PC-3 (cell line): ENCODE measurements around the gene RGS3. TPM values are rescaled to one million over a fixed set of nuclear protein-coding genes. Genes with fewer than 3 reads are reported as not detected.

Source experiments
- ATAC-seq: fragments of 200-7000 bp; cut with Tn5 transposase; 2 replicates; pipeline ENCODE4 v1.9.1; 2020; ENCODE audit warnings: mild to moderate bottlenecking, moderate library complexity
- BruUV-seq: library from RNA; stranded (reverse); fragments of 400-500 nt; replicated peaks from 2 replicates; lab custom pipeline; 2021; lab: Mats Ljungman, UMichigan
- CTCF ChIA-PET: fragments of 300-600 bp; sonication (Branson Sonifier 250); formaldehyde crosslinking; loops from one replicate; lab custom pipeline; 2022; ENCODE audit warnings: antibody characterized with exemption; lab: Charles Lee
- POLR2A ChIA-PET: fragments of 300-600 bp; sonication (Branson Sonifier 250); formaldehyde crosslinking; loops from one replicate; lab custom pipeline; 2022; ENCODE audit warnings: antibody characterized with exemption; ENCODE audit not compliant: unreplicated experiment; lab: Charles Lee
- DNase-seq: peaks from one replicate; pipeline ENCODE4 v3.0.0-alpha.2; 2015
- H2AFZ ChIP-seq: fragments of 300-600 bp; sonication (generic); 2 replicates; pipeline ENCODE4 v1.6.0; 2016; ENCODE audit warnings: antibody characterized with exemption, low read length
- H3F3A ChIP-seq: fragments of 300-600 bp; sonication (generic); one replicate; pipeline ENCODE4 v1.6.0; 2017; ENCODE audit warnings: antibody characterized with exemption, low read length, control low read depth, mild to moderate bottlenecking; ENCODE audit not compliant: unreplicated experiment
- H3K27ac ChIP-seq: fragments of 300-600 bp; sonication (generic); 2 replicates; pipeline ENCODE4 v1.5.1; 2016; ENCODE audit warnings: mild to moderate bottlenecking, low read length
- H3K27me3 ChIP-seq: fragments of 300-600 bp; sonication (generic); 2 replicates; pipeline ENCODE4 v1.6.1; 2016; ENCODE audit warnings: low read length, mixed read lengths
- H3K36me3 ChIP-seq: fragments of 300-600 bp; sonication (generic); 2 replicates; pipeline ENCODE4 v1.6.1; 2016; ENCODE audit warnings: low read depth, mixed run types, low read length, mixed read lengths
- H3K4me1 ChIP-seq: fragments of 300-600 bp; sonication (generic); 2 replicates; pipeline ENCODE4 v1.5.1; 2016; ENCODE audit warnings: low read length; ENCODE audit not compliant: insufficient read depth
- H3K4me2 ChIP-seq: fragments of 300-600 bp; sonication (generic); 2 replicates; pipeline ENCODE4 v1.6.0; 2016; ENCODE audit warnings: low read length
- H3K4me3 ChIP-seq: fragments of 300-600 bp; sonication (generic); 2 replicates; pipeline ENCODE4 v1.5.1; 2016; ENCODE audit warnings: mild to moderate bottlenecking, low read length, mixed read lengths
- H3K79me2 ChIP-seq: fragments of 300-600 bp; sonication (generic); 2 replicates; pipeline ENCODE4 v1.6.1; 2017; ENCODE audit warnings: low read length, mixed read lengths
- H3K9ac ChIP-seq: fragments of 300-600 bp; sonication (generic); 2 replicates; pipeline ENCODE4 v1.6.0; 2016; ENCODE audit warnings: mild to moderate bottlenecking, low read length
- H3K9me2 ChIP-seq: fragments of 300-600 bp; sonication (generic); replicated peaks from 2 replicates; pipeline ENCODE4 v1.6.1; 2016; ENCODE audit warnings: mixed run types, low read length, mixed read lengths
- H3K9me3 ChIP-seq: fragments of 300-600 bp; sonication (generic); 2 replicates; pipeline ENCODE4 v1.6.1; 2016; ENCODE audit warnings: low read length, mixed read lengths
- H4K20me1 ChIP-seq: fragments of 300-600 bp; sonication (generic); 2 replicates; pipeline ENCODE4 v1.6.1; 2016; ENCODE audit warnings: low read length, mixed read lengths
- CTCF ChIP-seq: fragments of 300-600 bp; sonication (generic); conservative IDR thresholded peaks from 2 replicates; pipeline ENCODE4 v1.5.1; 2017; ENCODE audit warnings: antibody characterized with exemption, low read depth, mild to moderate bottlenecking, low read length
- EZH2 ChIP-seq: fragments of 300-600 bp; sonication (generic); IDR thresholded peaks from one replicate; pipeline ENCODE4 v1.6.1; 2017; ENCODE audit warnings: antibody characterized with exemption, mild to moderate bottlenecking, low read length; ENCODE audit not compliant: unreplicated experiment
- EZH2phosphoT487 ChIP-seq: fragments of 300-600 bp; sonication (generic); IDR thresholded peaks from 2 replicates; pipeline ENCODE4 v1.6.1; 2018; ENCODE audit warnings: mild to moderate bottlenecking, antibody characterized with exemption, low read length, borderline replicate concordance
- intact Hi-C: fragments of 100-400 bp; cut with micrococcal nuclease; formaldehyde crosslinking; loops from 2 replicates; pipeline ENCODE4 v1.9.0; 2023
- total RNA-seq: library from RNA; depleted of rRNA; stranded (reverse); fragments of >200 nt; gene quantifications from 2 replicates; pipeline ENCODE4 v1.2.3, GENCODE V29; 2014

RGS3 gene
- total RNA-seq, 1 experiment from 2014 or later, result 26.3 TPM

- ChIA-PET POLR2A (no interaction called here), CTCF (no interaction called here)
- intact Hi-C loops, result no loop called here
- TF ChIP-seq EZH2, result no peak
- TF ChIP-seq CTCF, result no peak
- no peak for TF ChIP-seq EZH2phosphoT487
- Histone ChIP-seq H3K27me3 (no peaks in the 10 kb centered on the region), H3K4me2 (no peak overlapping the region), H3K4me3 (no peak overlapping the region), H3K9ac (no peak overlapping the region), H3K79me2 (no peaks in the 10 kb centered on the region), H3K4me1 (no peaks in the 10 kb centered on the region), H3K36me3 (no peaks in the 10 kb centered on the region), H4K20me1 (no peaks in the 10 kb centered on the region), H3K9me2 (no peaks in the 10 kb centered on the region), H3K27ac (no peak overlapping the region), H3F3A (no peaks in the 10 kb centered on the region), H3K9me3 (no peaks in the 10 kb centered on the region), H2AFZ (no peak overlapping the region)
- no TSS peak for BruUV-seq
- no peak for DNase-seq
- ATAC-seq, result no peak
Observed at GRCh38 chr9:113630386-113631136, 167.0 kb downstream of the RGS3 start.

GRCh38 chr9:113631137-113631765 lies 167.7 kb downstream of the RGS3 start:
- Histone ChIP-seq H3K9me3 (no peaks in the 10 kb centered on the region), H3K9me2 (no peaks in the 10 kb centered on the region), H3K4me1 (no peaks in the 10 kb centered on the region), H3K27ac (no peak overlapping the region), H2AFZ (no peak overlapping the region), H3F3A (no peaks in the 10 kb centered on the region), H3K4me2 (no peak overlapping the region), H3K79me2 (no peaks in the 10 kb centered on the region), H3K9ac (no peak overlapping the region), H4K20me1 (no peaks in the 10 kb centered on the region), H3K36me3 (no peaks in the 10 kb centered on the region), H3K27me3 (no peaks in the 10 kb centered on the region), H3K4me3 (no peak overlapping the region)
- no peak for TF ChIP-seq EZH2
- no peak for TF ChIP-seq CTCF
- TF ChIP-seq EZH2phosphoT487, result no peak
- intact Hi-C loops, result no loop called here
- no TSS peak for BruUV-seq
- DNase-seq (no peak), ATAC-seq (no peak)
- ChIA-PET CTCF (no interaction called here), POLR2A (no interaction called here)
